ENCODE data around the gene PCDHB1.

PCDHB1 gene

GRCh38 chr5:141002605-141002965 lies 48.6 kb upstream of the PCDHB1 start:
- H3K27me3 ChIP-seq (replicated peaks; ENCODE audit: insufficient read depth, low read length), result no peaks in the 10 kb centered on the region
- no peaks in the 10 kb centered on the region for H3K9me3 ChIP-seq (replicated peaks; ENCODE audit: insufficient read depth, low read length)
- H3K4me2 ChIP-seq (ENCODE audit: low read depth, low read length), result no peak overlapping the region
- no peak for TF ChIP-seq CTCF (IDR thresholded peaks at IDR 0.05; ENCODE audit: low read length)
- no peak for TF ChIP-seq EZH2 (optimal IDR thresholded peaks at IDR 0.05; ENCODE audit: low read depth, low read length)
- no peak for TF ChIP-seq EZH2phosphoT487 (IDR thresholded peaks at IDR 0.05; ENCODE audit: low read length)
- H3K9me2 ChIP-seq (replicated peaks; ENCODE audit: insufficient read depth, low read length), result no peaks in the 10 kb centered on the region
- no peak overlapping the region for H2AFZ ChIP-seq (ENCODE audit: low read length)
- no peaks in the 10 kb centered on the region for H3K79me2 ChIP-seq (ENCODE audit: low read length)
- no peaks in the 10 kb centered on the region for H4K20me1 ChIP-seq (ENCODE audit: insufficient read depth, low read length)
- H3K4me3 ChIP-seq (ENCODE audit: low read length), result no peak overlapping the region
- DNase-seq, result no peak
- no peaks in the 10 kb centered on the region for H3K36me3 ChIP-seq (replicated peaks; ENCODE audit: insufficient read depth, low read length)
- no peak overlapping the region for H3K27ac ChIP-seq (ENCODE audit: low read length)
- H3K9ac ChIP-seq (ENCODE audit: low read length), result no peak overlapping the region
- H3F3A ChIP-seq (ENCODE audit: insufficient read depth, low read length), result no peaks in the 10 kb centered on the region
- no peaks in the 10 kb centered on the region for H3K4me1 ChIP-seq (ENCODE audit: low read length)

GRCh38 chr5:141003031-141003430 lies 48.1 kb upstream of the PCDHB1 start:
- no peak for TF ChIP-seq EZH2phosphoT487 (IDR thresholded peaks at IDR 0.05; ENCODE audit: low read length)
- TF ChIP-seq EZH2 (optimal IDR thresholded peaks at IDR 0.05; ENCODE audit: low read depth, low read length), result no peak
- TF ChIP-seq CTCF (IDR thresholded peaks at IDR 0.05; ENCODE audit: low read length), result no peak
- no peak overlapping the region for H3K27ac ChIP-seq (ENCODE audit: low read length)
- H3K36me3 ChIP-seq (replicated peaks; ENCODE audit: insufficient read depth, low read length), result no peaks in the 10 kb centered on the region
- no peaks in the 10 kb centered on the region for H3K9me2 ChIP-seq (replicated peaks; ENCODE audit: insufficient read depth, low read length)
- no peak overlapping the region for H2AFZ ChIP-seq (ENCODE audit: low read length)
- H3K9me3 ChIP-seq (replicated peaks; ENCODE audit: insufficient read depth, low read length), result no peaks in the 10 kb centered on the region
- no peaks in the 10 kb centered on the region for H3F3A ChIP-seq (ENCODE audit: insufficient read depth, low read length)
- H4K20me1 ChIP-seq (ENCODE audit: insufficient read depth, low read length), result no peaks in the 10 kb centered on the region
- no peak for DNase-seq
- H3K4me3 ChIP-seq (ENCODE audit: low read length), result no peak overlapping the region
- no peak overlapping the region for H3K4me2 ChIP-seq (ENCODE audit: low read depth, low read length)
- H3K27me3 ChIP-seq (replicated peaks; ENCODE audit: insufficient read depth, low read length), result no peaks in the 10 kb centered on the region
- H3K4me1 ChIP-seq (ENCODE audit: low read length), result no peaks in the 10 kb centered on the region
- H3K79me2 ChIP-seq (ENCODE audit: low read length), result no peaks in the 10 kb centered on the region
- H3K9ac ChIP-seq (ENCODE audit: low read length), result no peak overlapping the region

GRCh38 chr5:141003791-141004611 lies 47.2 kb upstream of the PCDHB1 start:
- Histone ChIP-seq H3K9me2 (replicated peaks; ENCODE audit: insufficient read depth, low read length) (no peaks in the 10 kb centered on the region), H3K9ac (ENCODE audit: low read length) (no peak overlapping the region), H3K27me3 (replicated peaks; ENCODE audit: insufficient read depth, low read length) (no peaks in the 10 kb centered on the region), H3K27ac (ENCODE audit: low read length) (no peak overlapping the region), H2AFZ (ENCODE audit: low read length) (no peak overlapping the region), H4K20me1 (ENCODE audit: insufficient read depth, low read length) (no peaks in the 10 kb centered on the region), H3K36me3 (replicated peaks; ENCODE audit: insufficient read depth, low read length) (no peaks in the 10 kb centered on the region), H3K4me1 (ENCODE audit: low read length) (no peaks in the 10 kb centered on the region), H3F3A (ENCODE audit: insufficient read depth, low read length) (no peaks in the 10 kb centered on the region), H3K4me2 (ENCODE audit: low read depth, low read length) (no peak overlapping the region), H3K79me2 (ENCODE audit: low read length) (no peaks in the 10 kb centered on the region), H3K4me3 (ENCODE audit: low read length) (no peak overlapping the region), H3K9me3 (replicated peaks; ENCODE audit: insufficient read depth, low read length) (no peaks in the 10 kb centered on the region)
- TF ChIP-seq EZH2 (optimal IDR thresholded peaks at IDR 0.05; ENCODE audit: low read depth, low read length) (no peak), EZH2phosphoT487 (IDR thresholded peaks at IDR 0.05; ENCODE audit: low read length) (no peak), CTCF (IDR thresholded peaks at IDR 0.05; ENCODE audit: low read length) (no peak)
- DNase-seq, result no peak
